T-helper 17 cell (primary cell): ENCODE data around the gene SLC7A6. TPM values are rescaled to one million over a fixed set of nuclear protein-coding genes. Genes with fewer than 3 reads are reported as not detected.

Experiments
- ATAC-seq: fragments of 150-1000 bp; cut with Tn5 transposase; 2 replicates; pipeline ENCODE4 v1.10.0; 2021; ENCODE audit warnings: mild to moderate bottlenecking, moderate library complexity
- DNase-seq, 3 donors: peaks; one replicate each; pipeline versions ENCODE4 v3.0.0 to v3.0.0-alpha.2; 2020 to 2021
- H3K9me3 ChIP-seq: one replicate; pipeline ENCODE4 v1.7.0; 2013; ENCODE audit warnings: low read length, mild to moderate bottlenecking; ENCODE audit not compliant: control insufficient read depth, poor library complexity, severe bottlenecking
- H3K27ac Mint-ChIP-seq: one replicate; pipeline ENCODE4 v1.8.0; 2022; ENCODE audit warnings: mild to moderate bottlenecking, moderate library complexity, mixed read lengths
- H3K27me3 Mint-ChIP-seq: one replicate; pipeline ENCODE4 v1.8.0; 2022; ENCODE audit warnings: mixed read lengths
- H3K36me3 Mint-ChIP-seq: one replicate; pipeline ENCODE4 v1.8.0; 2022; ENCODE audit warnings: low read depth, mixed read lengths
- H3K4me1 Mint-ChIP-seq: one replicate; pipeline ENCODE4 v1.8.0; 2022; ENCODE audit warnings: mild to moderate bottlenecking, mixed read lengths
- H3K4me3 Mint-ChIP-seq: one replicate; pipeline ENCODE4 v1.8.0; 2022; ENCODE audit warnings: mild to moderate bottlenecking, moderate library complexity, mixed read lengths
- total RNA-seq, 4 donors: library from RNA in 2 of 4; stranded (reverse) in 2 of 4; gene quantifications; one replicate each; pipeline ENCODE4 v1.2.3 and lab custom pipeline; 2022 to 2026

Gene SLC7A6
- total RNA-seq, 2 donors from 2014 or later: 148 to 171 TPM

DNA sequence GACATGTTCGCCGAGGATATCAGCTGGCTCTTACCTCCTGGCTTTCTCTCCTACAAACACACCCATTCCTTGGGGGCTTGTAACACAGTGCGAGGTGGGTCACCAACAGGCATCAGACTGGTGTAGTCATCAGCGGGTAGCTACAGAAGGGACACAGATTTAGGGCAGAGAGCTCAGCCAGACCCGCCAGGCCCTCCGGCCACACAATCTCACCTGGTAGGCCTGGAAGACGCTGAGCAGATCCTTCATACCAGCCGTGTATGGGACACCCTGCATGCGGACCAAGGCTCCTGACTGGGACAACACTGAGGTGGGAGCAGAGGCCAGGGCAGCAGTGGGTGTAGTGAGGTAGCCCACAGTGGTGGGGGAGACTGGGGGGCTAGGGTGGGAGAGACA, 34.2 kb upstream of the SLC7A6 start:
- Mint-ChIP-seq H3K27ac (peak overlapping the region; percentile 69), H3K4me1 (peaks cover 29% of the 10 kb centered on the region), H3K36me3 (no peaks in the 10 kb centered on the region), H3K4me3 (no peak overlapping the region), H3K27me3 (no peaks in the 10 kb centered on the region)
- H3K9me3 ChIP-seq: no peaks in the 10 kb centered on the region
- ATAC-seq (no peak), DNase-seq (no peak)

DNA sequence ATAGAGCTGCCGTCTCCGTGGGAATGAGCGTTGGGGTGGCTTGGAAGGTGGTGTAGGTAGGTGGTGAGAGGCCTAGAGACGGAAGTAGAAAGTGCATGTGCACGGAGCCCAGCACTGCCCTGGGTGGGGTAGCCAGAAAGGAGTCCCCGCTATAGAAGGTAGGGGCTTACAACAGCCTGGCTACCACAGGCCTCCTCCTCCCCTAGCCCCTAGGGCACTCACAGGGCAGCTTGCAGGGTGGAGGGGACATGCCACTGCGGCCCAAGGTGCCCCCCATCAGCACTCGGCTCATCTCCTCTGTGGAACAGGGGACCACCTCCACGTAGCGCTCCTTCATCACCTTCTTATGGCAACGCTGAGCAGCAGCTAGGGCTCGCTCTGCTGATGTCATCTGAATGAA, 33.4 kb upstream of the SLC7A6 start:
- no peaks in the 10 kb centered on the region for H3K9me3 ChIP-seq
- no peak for DNase-seq
- H3K27me3 Mint-ChIP-seq: no peaks in the 10 kb centered on the region
- H3K36me3 Mint-ChIP-seq: no peaks in the 10 kb centered on the region
- no peak for ATAC-seq
- H3K4me1 Mint-ChIP-seq: peaks cover 23% of the 10 kb centered on the region
- no peak overlapping the region for H3K4me3 Mint-ChIP-seq
- peak overlapping the region; percentile 69 for H3K27ac Mint-ChIP-seq

DNA sequence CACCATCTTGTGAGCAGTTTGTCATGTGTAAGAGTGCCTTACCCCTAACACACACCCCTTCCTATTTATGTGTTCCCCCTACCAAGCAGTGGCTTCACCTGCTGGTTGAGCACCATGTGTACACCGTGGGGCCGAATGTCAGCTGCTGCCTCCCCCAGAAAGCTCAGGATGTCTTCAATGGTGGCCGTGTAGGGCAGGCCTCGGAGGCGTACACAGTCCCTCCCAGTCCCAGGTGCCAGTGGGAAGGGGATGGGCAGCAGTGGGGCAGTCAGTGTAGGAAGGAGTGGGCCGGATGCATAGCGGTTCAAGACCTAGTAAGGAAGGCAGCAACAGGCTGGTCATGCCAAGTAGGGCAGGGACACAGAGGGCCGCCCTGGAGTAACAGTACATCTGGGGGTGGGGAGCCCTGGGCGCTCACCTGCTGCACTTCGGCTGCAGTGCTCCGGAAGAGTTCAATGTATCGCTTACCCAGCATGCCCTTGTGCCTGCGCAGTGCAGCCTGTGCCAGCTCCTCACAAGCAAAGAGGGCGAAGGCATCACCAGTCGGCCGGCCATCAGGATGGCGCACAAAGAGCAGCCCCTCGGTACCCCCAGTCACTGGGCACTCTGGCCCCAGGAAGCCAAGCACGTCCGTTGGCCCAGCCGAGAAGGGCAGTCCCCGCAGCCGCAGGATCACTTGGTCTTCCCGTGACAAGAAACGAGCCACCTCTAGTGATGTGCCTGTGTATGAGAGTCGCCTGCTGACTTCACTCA, 32.8 kb upstream of the SLC7A6 start:
- H3K4me1 Mint-ChIP-seq: peaks cover 24% of the 10 kb centered on the region
- no peak overlapping the region for H3K4me3 Mint-ChIP-seq
- H3K36me3 Mint-ChIP-seq: no peaks in the 10 kb centered on the region
- DNase-seq (no peak), ATAC-seq (no peak)
- no peaks in the 10 kb centered on the region for H3K9me3 ChIP-seq
- no peaks in the 10 kb centered on the region for H3K27me3 Mint-ChIP-seq
- peak overlapping the region; percentile 69 for H3K27ac Mint-ChIP-seq

DNA sequence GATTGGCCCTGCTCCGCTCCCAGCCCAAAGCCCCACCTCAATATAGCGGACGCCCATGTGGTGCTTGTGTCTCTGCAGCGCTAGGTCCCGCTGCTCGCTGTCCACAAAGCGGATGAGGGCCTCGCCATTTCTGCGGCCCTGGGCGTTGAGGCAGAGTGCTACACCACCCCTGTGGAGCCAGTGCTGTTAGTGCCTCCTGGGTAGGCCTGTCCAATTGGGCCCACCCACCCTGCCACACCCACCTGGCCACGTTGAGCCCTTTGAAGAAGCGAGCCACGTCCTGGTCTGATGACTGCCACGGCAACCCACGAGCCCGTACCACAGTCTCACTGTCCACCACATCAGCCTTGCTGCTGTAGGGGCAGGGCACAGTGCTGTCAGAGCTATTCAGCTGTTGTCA, 32.0 kb upstream of the SLC7A6 start:
- Mint-ChIP-seq H3K4me1 (peaks cover 24% of the 10 kb centered on the region), H3K4me3 (no peak overlapping the region), H3K36me3 (no peaks in the 10 kb centered on the region), H3K27me3 (no peaks in the 10 kb centered on the region), H3K27ac (peak overlapping the region; percentile 43)
- ATAC-seq (no peak), DNase-seq (no peak)
- H3K9me3 ChIP-seq: no peaks in the 10 kb centered on the region

DNA sequence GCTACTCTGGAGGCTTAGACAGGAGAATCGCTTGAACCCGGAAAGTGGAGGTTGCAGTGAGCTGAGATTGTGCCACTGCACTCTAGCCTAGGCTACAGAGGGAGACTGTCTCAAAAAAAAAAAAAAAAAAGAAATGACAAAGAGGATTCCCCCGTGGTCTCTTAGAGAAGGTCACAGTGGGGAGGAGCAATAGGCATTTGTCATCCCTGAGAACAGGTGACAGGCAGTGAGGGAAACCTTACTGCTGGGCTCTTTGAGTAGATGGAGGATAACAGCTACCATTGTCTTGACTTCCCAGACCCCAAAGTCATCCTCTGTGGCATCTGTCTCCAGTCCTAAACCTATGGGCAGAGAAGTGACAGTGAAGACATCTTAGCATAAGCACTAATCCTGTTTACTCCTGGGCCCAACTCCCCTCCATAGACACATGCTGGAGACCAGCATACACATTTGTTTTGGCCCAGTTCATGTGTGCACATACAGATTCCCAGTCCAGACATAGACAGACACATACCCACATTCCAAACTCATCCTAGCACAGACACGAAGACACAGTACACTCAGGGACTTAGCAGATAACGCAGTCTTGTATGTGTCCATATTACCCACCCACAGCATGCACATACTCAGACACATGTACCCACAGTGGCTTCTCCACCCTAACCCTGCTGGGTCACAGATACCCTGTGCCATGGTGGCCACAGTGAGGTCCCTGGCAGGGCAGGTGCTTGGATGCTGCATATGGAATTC, 31.1 kb upstream of the SLC7A6 start:
- no peaks in the 10 kb centered on the region for H3K27me3 Mint-ChIP-seq
- H3K36me3 Mint-ChIP-seq: no peaks in the 10 kb centered on the region
- peaks cover 25% of the 10 kb centered on the region for H3K4me1 Mint-ChIP-seq
- H3K27ac Mint-ChIP-seq: peak overlapping the region; percentile 43
- peak; percentile 5 for ATAC-seq
- no peak for DNase-seq
- H3K9me3 ChIP-seq: no peaks in the 10 kb centered on the region
- H3K4me3 Mint-ChIP-seq: no peak overlapping the region

DNA sequence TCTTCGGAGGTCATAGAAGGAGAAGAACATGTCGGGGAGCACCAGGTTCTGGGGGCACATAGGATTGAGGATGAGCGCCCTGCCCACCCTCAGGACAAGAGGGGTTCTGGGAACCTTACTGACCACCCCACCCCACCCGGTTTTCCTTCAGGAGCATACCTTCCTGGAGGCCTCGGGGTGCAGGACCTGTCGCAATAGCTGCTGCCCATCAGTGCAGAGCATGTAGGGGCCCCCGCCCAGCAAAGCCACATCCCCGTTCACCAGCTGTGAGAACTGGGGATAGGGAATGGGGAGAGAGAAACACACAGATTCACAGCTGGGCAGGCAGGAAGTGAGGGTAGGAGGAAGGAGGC, 30.5 kb upstream of the SLC7A6 start:
- no peaks in the 10 kb centered on the region for H3K9me3 ChIP-seq
- DNase-seq (no peak), ATAC-seq (no peak)
- H3K4me3 Mint-ChIP-seq: no peak overlapping the region
- H3K4me1 Mint-ChIP-seq: peaks cover 26% of the 10 kb centered on the region
- H3K36me3 Mint-ChIP-seq: no peaks in the 10 kb centered on the region
- H3K27ac Mint-ChIP-seq: no peak overlapping the region
- H3K27me3 Mint-ChIP-seq: no peaks in the 10 kb centered on the region

DNA sequence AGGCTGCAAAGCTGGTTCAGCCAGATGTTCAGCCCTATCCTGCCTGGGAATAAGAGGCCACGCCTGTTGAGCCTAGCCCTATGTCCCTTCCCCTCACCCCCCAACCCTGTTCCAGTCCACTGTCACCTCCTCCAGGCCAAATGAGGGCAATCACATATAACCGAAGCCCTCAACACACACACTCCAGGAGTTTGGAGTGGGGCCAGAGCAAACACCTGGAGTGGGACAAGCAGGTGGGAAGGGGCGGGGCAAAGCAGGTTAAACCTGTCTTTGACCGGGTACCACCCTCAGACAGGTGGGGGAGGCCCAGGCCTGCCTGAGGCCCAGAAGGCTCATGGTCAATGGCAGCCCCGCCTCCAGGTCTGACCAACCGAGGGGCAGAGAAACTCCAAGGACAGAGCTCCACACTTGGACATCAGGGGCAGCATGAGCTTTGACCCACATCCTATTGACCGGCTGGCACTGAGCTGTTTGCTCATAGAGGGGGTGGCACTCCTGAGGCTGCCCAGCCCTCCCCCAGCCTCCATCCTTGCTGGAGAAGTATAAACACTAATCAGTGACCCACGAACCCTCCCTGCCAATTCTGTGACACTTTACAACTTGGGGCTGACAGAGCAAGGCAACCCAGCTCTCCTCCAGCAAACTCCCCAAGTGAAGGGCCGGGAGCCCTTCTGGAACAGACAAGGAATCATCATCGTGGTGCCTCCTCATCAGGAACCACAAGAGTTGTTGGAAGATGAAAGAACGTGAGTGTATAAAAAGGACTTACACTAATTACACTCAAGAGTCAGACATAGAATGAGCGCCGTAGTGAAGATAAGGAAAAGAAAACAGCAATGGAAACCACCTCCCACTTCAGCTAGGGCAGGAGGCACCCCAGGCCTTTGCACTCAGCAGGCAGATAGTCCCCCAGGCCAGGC, 29.9 kb upstream of the SLC7A6 start:
- peak overlapping the region; percentile 65 for H3K27ac Mint-ChIP-seq
- H3K9me3 ChIP-seq: no peaks in the 10 kb centered on the region
- ATAC-seq (no peak), DNase-seq (no peak)
- H3K4me1 Mint-ChIP-seq: peaks cover 25% of the 10 kb centered on the region
- peak overlapping the region; percentile 52 for H3K4me3 Mint-ChIP-seq
- no peaks in the 10 kb centered on the region for H3K36me3 Mint-ChIP-seq
- no peaks in the 10 kb centered on the region for H3K27me3 Mint-ChIP-seq

DNA sequence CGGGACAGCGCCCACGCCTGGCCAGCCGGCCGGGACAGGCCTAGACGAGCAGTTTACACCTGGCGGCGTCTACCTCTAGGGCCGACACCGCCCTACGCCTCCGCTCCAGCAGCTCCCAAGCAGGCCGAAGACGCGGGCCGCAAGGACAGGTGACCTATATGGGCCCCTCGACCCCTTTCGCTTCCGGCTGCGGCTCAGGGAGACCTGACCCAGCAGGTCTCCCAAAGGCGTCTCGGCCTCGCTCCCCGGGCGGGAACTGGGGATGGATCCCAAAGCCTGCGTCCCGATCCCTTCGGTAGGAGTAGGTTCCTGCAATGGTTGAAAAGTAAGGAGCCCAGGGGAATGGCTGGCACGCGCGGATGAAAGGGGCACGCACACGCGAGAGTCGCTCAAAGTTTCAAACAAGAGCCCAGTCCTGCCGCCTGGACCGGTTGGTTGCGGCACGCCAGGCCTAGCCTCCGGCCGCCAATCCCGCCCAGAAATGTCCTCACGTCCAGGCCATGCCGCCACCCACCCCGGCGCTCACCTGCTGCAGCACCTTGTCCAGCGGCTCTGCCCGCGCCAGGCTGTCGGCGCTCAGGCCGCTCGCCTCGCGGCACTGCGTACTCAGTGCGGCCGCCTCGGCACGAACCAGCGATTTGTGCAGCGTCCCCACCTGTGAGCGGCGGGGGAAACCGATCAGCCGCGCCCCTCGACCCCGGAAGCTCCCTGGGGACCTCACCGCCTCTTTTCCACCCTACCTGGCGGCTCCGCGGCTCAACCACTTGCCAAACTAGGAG, 29.0 kb upstream of the SLC7A6 start:
- H3K4me3 Mint-ChIP-seq: peak overlapping the region; percentile 52
- peaks cover 28% of the 10 kb centered on the region for H3K4me1 Mint-ChIP-seq
- ATAC-seq: no peak
- H3K27me3 Mint-ChIP-seq: no peaks in the 10 kb centered on the region
- H3K36me3 Mint-ChIP-seq: no peaks in the 10 kb centered on the region
- H3K9me3 ChIP-seq: no peaks in the 10 kb centered on the region
- no peak for DNase-seq
- peak overlapping the region; percentile 65 for H3K27ac Mint-ChIP-seq

DNA sequence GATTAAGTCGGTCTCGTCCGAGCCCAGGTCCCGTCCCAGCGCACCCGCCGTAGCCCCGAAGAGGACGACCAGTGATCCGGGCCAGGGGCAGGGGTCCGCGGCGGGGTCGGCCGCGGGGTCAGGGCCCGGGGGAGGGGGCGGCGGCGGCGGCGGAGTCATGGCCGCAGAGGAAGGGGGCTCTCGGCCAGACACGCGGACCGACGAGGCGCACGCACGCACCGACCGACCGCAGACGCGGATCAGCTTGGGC, 28.5 kb upstream of the SLC7A6 start, which contains the start of gene ESRP2:
Gene ESRP2, minus strand, starts transcription at position 241 of the 250 bp plus-strand sequence. Its CDS starts 82 bp downstream, at position 159.
- Mint-ChIP-seq H3K36me3 (no peaks in the 10 kb centered on the region), H3K27me3 (no peaks in the 10 kb centered on the region), H3K27ac (peak within 1 kb of the TSS; percentile 65), H3K4me3 (peak within 1 kb of the TSS; percentile 94), H3K4me1 (peaks cover 28% of the 10 kb centered on the region)
- DNase-seq (no peak), ATAC-seq (no peak)
- H3K9me3 ChIP-seq: no peaks in the 10 kb centered on the region

DNA sequence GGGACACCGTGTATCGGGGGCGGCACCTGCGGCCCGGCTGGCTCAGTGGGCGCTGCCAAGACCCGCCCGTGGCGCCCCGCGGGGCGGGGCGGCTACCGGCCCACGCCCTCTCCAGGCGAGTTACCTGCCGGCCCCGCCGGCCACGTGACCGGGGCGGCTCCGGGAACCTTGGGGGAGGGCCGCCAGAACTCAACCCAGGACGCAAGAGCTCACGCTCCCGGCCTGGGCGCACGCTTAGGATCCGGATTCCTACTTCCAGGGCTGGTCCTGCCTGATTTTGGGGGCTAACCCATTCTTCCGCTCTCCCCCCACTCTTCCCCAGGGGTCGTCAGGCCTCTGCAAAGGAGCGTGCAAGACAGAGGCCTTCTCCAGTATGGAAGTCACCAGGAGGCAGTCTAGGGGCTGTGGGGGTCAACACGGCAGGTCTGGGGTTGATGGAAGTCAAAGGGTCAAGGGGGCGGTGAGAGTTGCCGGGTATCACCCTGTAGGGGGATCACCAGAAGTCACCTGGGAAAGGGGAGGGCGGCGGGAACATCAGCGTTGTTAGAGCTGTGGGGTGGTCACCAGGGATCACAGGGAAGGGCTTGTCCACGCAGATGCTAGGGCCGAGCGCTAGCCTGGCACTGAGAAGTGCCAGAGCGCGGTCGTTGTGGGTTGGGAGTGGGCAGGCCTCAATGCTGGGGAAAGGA, 28.0 kb upstream of the SLC7A6 start:
- no peaks in the 10 kb centered on the region for H3K27me3 Mint-ChIP-seq
- peak overlapping the region; percentile 94 for H3K4me3 Mint-ChIP-seq
- no peaks in the 10 kb centered on the region for H3K9me3 ChIP-seq
- peak overlapping the region; percentile 53 for H3K27ac Mint-ChIP-seq
- ATAC-seq (peak; percentile 22), DNase-seq (peak; percentile 25 to 63 (median 59))
- H3K36me3 Mint-ChIP-seq: no peaks in the 10 kb centered on the region
- peaks cover 28% of the 10 kb centered on the region for H3K4me1 Mint-ChIP-seq

DNA sequence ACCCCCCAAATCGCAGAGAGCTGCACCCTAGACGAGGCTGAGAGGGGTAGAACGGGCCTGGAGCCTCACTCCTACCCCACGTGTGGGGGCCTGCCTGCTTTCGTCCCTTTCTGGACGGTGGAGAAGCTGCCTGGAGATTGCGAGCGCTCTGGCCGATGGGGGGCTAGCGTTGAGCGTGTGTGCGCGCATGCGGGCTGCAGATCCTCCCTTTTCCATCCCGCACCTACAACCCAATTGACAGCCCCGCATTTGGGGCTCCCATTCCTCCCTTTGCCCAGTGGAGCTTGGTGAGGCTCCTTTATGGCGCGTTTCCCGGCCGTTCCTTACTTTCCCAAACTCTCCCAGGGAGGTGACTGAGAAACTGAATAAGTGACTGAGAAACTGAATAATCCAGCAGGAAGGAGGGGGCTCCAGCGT, 27.5 kb upstream of the SLC7A6 start:
- DNase-seq: no peak
- peak; percentile 6 for ATAC-seq

More for the DNA sequence above, 27.5 kb upstream of the SLC7A6 start:
- no peaks in the 10 kb centered on the region for H3K9me3 ChIP-seq
- H3K27ac Mint-ChIP-seq: peak overlapping the region; percentile 53
- no peaks in the 10 kb centered on the region for H3K27me3 Mint-ChIP-seq
- H3K4me1 Mint-ChIP-seq: peaks cover 28% of the 10 kb centered on the region
- H3K4me3 Mint-ChIP-seq: peak overlapping the region; percentile 94
- no peaks in the 10 kb centered on the region for H3K36me3 Mint-ChIP-seq
